ENCODE results near the gene GPX8. TPM values are rescaled to one million over a fixed set of nuclear protein-coding genes. Genes with fewer than 3 reads are reported as not detected.

GPX8 gene
- total RNA-seq, 1 donor from 2014 or later: 40.9 TPM

DNA sequence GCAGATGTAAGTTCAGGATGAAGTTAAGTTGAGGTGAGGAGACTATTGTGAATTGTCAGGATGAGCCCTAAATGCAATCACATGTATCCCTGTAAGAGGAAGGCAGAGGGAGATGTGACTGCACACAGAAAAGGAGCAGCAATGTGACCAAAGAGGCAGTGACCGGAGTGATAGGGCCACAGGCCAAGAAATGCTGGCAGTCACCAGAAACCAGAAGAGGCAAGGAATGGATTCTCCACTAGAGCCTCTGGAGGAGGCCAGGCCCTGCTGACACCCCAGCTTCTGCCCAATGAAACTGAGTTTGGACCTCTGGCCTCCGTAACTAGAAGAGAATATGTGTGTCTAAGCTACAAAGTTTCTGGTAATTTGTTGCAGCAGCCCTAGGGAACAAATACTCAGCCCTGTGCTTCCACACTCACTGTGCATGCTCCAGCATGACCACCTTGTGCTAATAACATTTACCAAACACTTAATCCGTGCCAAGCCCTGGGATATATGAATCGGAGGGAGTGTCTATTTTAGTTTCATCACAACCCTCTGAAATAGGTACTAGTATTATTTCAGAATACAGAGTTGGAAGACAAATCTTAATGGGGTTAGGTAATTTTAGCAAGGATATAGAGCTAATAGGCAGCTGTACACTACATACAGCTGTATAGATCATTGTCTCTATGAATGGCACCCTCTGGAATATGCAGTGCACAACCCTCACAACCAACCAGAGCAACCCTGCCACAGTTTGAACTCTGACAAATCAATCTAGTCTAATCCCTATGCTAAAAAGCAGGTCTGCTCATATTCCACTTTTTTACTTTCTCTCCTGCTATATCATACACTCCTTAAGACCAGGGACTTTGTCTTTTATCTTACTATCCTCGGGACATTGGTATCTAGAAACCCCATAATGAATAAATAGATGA, 7.8 kb upstream of the GPX8 start:
- peaks cover 6% of the 10 kb centered on the region for H3K27me3 Mint-ChIP-seq (ENCODE audit: unreplicated experiment)

DNA sequence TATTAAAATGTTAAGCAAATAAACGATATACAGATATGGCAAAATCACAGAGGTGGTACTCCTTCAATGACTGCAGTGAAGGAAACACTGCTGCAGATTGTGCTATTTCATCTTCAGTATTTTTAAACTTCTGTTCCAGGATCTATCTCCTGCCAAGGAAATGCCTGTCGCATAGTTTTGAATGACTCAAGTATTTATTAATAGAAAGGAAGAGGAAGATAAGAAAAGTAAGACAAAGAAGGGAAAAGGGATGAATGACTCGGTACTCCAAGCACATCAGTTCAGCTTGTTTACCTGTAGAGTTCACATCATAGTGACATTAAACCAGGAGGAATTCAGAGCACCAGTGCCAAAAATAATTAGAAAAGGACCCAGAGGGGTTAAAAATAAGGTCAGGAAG, 5.1 kb upstream of the GPX8 start:
- no peaks in the 10 kb centered on the region for H3K9me3 Mint-ChIP-seq (ENCODE audit: unreplicated experiment)
- no peak overlapping the region for H3K4me3 Mint-ChIP-seq (ENCODE audit: unreplicated experiment)

More for the DNA sequence above, 7.8 kb upstream of the GPX8 start:
- no peak overlapping the region for H3K27ac Mint-ChIP-seq (ENCODE audit: unreplicated experiment)
- no peak overlapping the region for H3K4me3 Mint-ChIP-seq (ENCODE audit: unreplicated experiment)
- H3K4me1 Mint-ChIP-seq (ENCODE audit: unreplicated experiment): peaks cover 14% of the 10 kb centered on the region
- no peaks in the 10 kb centered on the region for H3K9me3 Mint-ChIP-seq (ENCODE audit: unreplicated experiment)
- no peaks in the 10 kb centered on the region for H3K36me3 Mint-ChIP-seq (ENCODE audit: low read depth, unreplicated experiment)
- TF ChIP-seq, protein P1, sequence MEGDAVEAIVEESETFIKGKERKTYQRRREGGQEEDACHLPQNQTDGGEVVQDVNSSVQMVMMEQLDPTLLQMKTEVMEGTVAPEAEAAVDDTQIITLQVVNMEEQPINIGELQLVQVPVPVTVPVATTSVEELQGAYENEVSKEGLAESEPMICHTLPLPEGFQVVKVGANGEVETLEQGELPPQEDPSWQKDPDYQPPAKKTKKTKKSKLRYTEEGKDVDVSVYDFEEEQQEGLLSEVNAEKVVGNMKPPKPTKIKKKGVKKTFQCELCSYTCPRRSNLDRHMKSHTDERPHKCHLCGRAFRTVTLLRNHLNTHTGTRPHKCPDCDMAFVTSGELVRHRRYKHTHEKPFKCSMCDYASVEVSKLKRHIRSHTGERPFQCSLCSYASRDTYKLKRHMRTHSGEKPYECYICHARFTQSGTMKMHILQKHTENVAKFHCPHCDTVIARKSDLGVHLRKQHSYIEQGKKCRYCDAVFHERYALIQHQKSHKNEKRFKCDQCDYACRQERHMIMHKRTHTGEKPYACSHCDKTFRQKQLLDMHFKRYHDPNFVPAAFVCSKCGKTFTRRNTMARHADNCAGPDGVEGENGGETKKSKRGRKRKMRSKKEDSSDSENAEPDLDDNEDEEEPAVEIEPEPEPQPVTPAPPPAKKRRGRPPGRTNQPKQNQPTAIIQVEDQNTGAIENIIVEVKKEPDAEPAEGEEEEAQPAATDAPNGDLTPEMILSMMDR (IDR thresholded peaks at IDR 0.05; ENCODE audit: unreplicated experiment): no peak
- DNase-seq (ENCODE audit: low spot score): no peak

DNA sequence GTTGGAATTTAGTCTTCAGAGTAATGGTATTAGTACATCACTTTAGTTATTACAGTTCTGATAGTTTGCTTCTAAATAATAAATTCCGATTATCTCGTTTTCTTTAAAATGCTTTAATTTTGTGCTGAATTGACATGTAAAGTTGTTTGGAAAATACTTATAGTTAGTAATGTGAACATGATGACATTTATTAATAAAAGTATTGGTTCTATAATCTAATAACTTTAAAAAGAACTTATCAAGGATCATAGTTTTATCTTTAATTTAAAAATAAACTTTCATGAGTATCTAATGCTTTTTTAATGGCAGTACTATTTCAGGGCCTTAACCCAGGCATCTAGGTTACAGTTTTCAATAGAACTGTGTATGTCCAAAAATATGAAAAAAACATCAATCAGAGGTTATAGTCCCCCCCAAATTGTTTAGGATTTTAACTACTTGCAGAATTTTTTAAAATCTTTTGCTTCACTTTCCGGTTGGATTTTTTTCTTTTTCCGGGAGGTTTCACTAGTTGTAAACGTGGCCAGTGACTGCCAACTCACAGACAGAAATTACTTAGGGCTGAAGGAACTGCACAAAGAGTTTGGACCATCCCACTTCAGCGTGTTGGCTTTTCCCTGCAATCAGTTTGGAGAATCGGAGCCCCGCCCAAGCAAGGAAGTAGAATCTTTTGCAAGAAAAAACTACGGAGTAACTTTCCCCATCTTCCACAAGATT, 680 bp downstream of the GPX8 start:
- Mint-ChIP-seq H3K9me3 (ENCODE audit: unreplicated experiment) (no peaks in the 10 kb centered on the region), H3K27me3 (ENCODE audit: unreplicated experiment) (no peaks in the 10 kb centered on the region), H3K27ac (ENCODE audit: unreplicated experiment) (peak overlapping the region; percentile 98), H3K4me1 (ENCODE audit: unreplicated experiment) (peaks cover 5% of the 10 kb centered on the region), H3K4me3 (ENCODE audit: unreplicated experiment) (peak overlapping the region; percentile 93), H3K36me3 (ENCODE audit: low read depth, unreplicated experiment) (no peaks in the 10 kb centered on the region)
- TF ChIP-seq, protein P1 (IDR thresholded peaks at IDR 0.05; ENCODE audit: unreplicated experiment): no peak
- peak; percentile 44 for DNase-seq (ENCODE audit: low spot score)

More for the DNA sequence above, 5.1 kb upstream of the GPX8 start:
- Mint-ChIP-seq H3K36me3 (ENCODE audit: low read depth, unreplicated experiment) (no peaks in the 10 kb centered on the region), H3K27ac (ENCODE audit: unreplicated experiment) (no peak overlapping the region), H3K4me1 (ENCODE audit: unreplicated experiment) (peaks cover 14% of the 10 kb centered on the region), H3K27me3 (ENCODE audit: unreplicated experiment) (peaks cover 6% of the 10 kb centered on the region)
- DNase-seq (ENCODE audit: low spot score): no peak
- TF ChIP-seq, protein P1 (IDR thresholded peaks at IDR 0.05; ENCODE audit: unreplicated experiment): no peak

DNA sequence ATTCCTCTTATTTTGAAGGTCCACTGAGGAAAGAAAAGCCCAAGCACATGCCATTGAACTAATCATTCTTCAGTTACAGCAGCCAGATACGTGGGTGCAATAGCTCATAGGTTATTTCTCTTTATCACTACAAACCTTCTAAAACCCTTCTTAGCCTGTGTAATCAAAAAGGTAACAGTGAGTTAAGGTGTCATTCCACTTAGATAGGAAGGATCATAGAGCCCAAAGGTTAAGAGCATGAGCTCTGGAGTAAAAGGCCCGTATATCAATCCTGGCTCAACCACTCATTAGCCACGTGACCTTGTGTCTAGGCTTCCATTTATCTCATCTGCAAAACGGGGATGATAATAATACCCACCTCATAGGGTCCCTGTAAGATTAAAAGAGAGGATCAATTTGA, 2.7 kb downstream of the GPX8 start:
- TF ChIP-seq, protein P1 (IDR thresholded peaks at IDR 0.05; ENCODE audit: unreplicated experiment): no peak
- peaks cover 2% of the 10 kb centered on the region for H3K4me1 Mint-ChIP-seq (ENCODE audit: unreplicated experiment)
- no peak overlapping the region for H3K4me3 Mint-ChIP-seq (ENCODE audit: unreplicated experiment)
- no peak overlapping the region for H3K27ac Mint-ChIP-seq (ENCODE audit: unreplicated experiment)
- no peaks in the 10 kb centered on the region for H3K36me3 Mint-ChIP-seq (ENCODE audit: low read depth, unreplicated experiment)
- DNase-seq (ENCODE audit: low spot score): no peak
- no peaks in the 10 kb centered on the region for H3K27me3 Mint-ChIP-seq (ENCODE audit: unreplicated experiment)
- H3K9me3 Mint-ChIP-seq (ENCODE audit: unreplicated experiment): no peaks in the 10 kb centered on the region

All from endothelial cell (in vitro differentiated cells).